GM19468 (cell line): ENCODE measurements around the gene UVRAG.
"Not testable (repeated sequence)": the region's sequence is repeated elsewhere in the genome, so short reads cannot be mapped to it uniquely, and the experiment has no call there.

Experiments
- ATAC-seq: cut with Tn5 transposase; IDR thresholded peaks from one replicate; pipeline ENCODE4 v1.9.1; 2021; ENCODE audit warnings: mild to moderate bottlenecking, moderate library complexity, moderate number of reproducible peaks; ENCODE audit not compliant: unreplicated experiment; ENCODE audit errors: extremely low read depth

Gene UVRAG

GRCh38 chr11:76044750-76045320 is 229.8 kb downstream of the UVRAG start:
- no peak for ATAC-seq

- ATAC-seq = no peak
Measured at GRCh38 chr11:76047231-76047630, 232.2 kb downstream of the UVRAG start.

GRCh38 chr11:76047766-76048165 is 232.8 kb downstream of the UVRAG start:
- ATAC-seq = no peak

- no peak for ATAC-seq
Measured at GRCh38 chr11:76048763-76049162, 233.8 kb downstream of the UVRAG start.

- ATAC-seq = no peak
Measured at GRCh38 chr11:76049511-76049910, 234.5 kb downstream of the UVRAG start.

GRCh38 chr11:76051937-76052336 is 236.9 kb downstream of the UVRAG start:
- ATAC-seq = no peak

GRCh38 chr11:76054330-76054729 is 239.3 kb downstream of the UVRAG start:
- no peak for ATAC-seq

GRCh38 chr11:76056876-76057275 is 241.9 kb downstream of the UVRAG start:
- no peak for ATAC-seq

GRCh38 chr11:76060475-76061036 is 245.5 kb downstream of the UVRAG start:
- not testable (repeated sequence) for ATAC-seq

- ATAC-seq = peak; percentile 78
Measured at GRCh38 chr11:76062733-76063132, 247.7 kb downstream of the UVRAG start.

GRCh38 chr11:76064192-76064591 is 249.2 kb downstream of the UVRAG start:
- no peak for ATAC-seq

- ATAC-seq = no peak
Measured at GRCh38 chr11:76067099-76067498, 252.1 kb downstream of the UVRAG start.

GRCh38 chr11:76069001-76069400 is 254.0 kb downstream of the UVRAG start:
- ATAC-seq = no peak

GRCh38 chr11:76071090-76071489 is 256.1 kb downstream of the UVRAG start:
- no peak for ATAC-seq

GRCh38 chr11:76073724-76074123 is 258.7 kb downstream of the UVRAG start:
- no peak for ATAC-seq

- ATAC-seq = no peak
Measured at GRCh38 chr11:76074148-76075095, 259.4 kb downstream of the UVRAG start.

GRCh38 chr11:76075716-76076115 is 260.7 kb downstream of the UVRAG start:
- no peak for ATAC-seq

GRCh38 chr11:76076253-76076652 is 261.2 kb downstream of the UVRAG start:
- not testable (repeated sequence) for ATAC-seq

GRCh38 chr11:76076749-76077148 is 261.7 kb downstream of the UVRAG start:
- no peak for ATAC-seq

GRCh38 chr11:76077575-76078150 is 262.7 kb downstream of the UVRAG start:
- no peak for ATAC-seq

- not testable (repeated sequence) for ATAC-seq
Measured at GRCh38 chr11:76081084-76081483, 266.1 kb downstream of the UVRAG start.
